ENCODE data around the gene MBD4.
"Not testable (repeated sequence)": the region's sequence is repeated elsewhere in the genome, so short reads cannot be mapped to it uniquely, and the experiment has no call there.

Gene MBD4

GRCh38 chr3:129387487-129387886 is 52.3 kb downstream of the MBD4 start:
- in situ Hi-C loops (cut with HindIII; ENCODE audit: low sequenced_read_pairs), result no loop called here

GRCh38 chr3:129386984-129387383 is 52.8 kb downstream of the MBD4 start:
- TF ChIP-seq CTCF (IDR thresholded peaks at IDR 0.05; ENCODE audit: low read depth, low read length), result no peak
- no peak overlapping the region for H3K4me3 ChIP-seq (ENCODE audit: low read depth, low read length)
- in situ Hi-C loops (cut with HindIII; ENCODE audit: low sequenced_read_pairs), result no loop called here
- DNase-seq (ENCODE audit: low read depth, low spot score), result no peak

More at GRCh38 chr3:129387487-129387886, 52.3 kb downstream of the MBD4 start:
- TF ChIP-seq CTCF (IDR thresholded peaks at IDR 0.05; ENCODE audit: low read depth, low read length), result no peak
- H3K4me3 ChIP-seq (ENCODE audit: low read depth, low read length), result no peak overlapping the region
- DNase-seq (ENCODE audit: low read depth, low spot score), result no peak

GRCh38 chr3:129385507-129385906 is 54.2 kb downstream of the MBD4 start:
- H3K4me3 ChIP-seq (ENCODE audit: low read depth, low read length); DNase-seq (ENCODE audit: low read depth, low spot score); in situ Hi-C loops (cut with HindIII; ENCODE audit: low sequenced_read_pairs): not testable (repeated sequence)

GRCh38 chr3:129384594-129385323 is 55.0 kb downstream of the MBD4 start:
- H3K4me3 ChIP-seq (ENCODE audit: low read depth, low read length), result no peak overlapping the region
- in situ Hi-C loops (cut with HindIII; ENCODE audit: low sequenced_read_pairs), result no loop called here
- TF ChIP-seq CTCF (IDR thresholded peaks at IDR 0.05; ENCODE audit: low read depth, low read length), result no peak
- DNase-seq (ENCODE audit: low read depth, low spot score), result no peak

- in situ Hi-C loops (cut with HindIII; ENCODE audit: low sequenced_read_pairs); DNase-seq (ENCODE audit: low read depth, low spot score); H3K4me3 ChIP-seq (ENCODE audit: low read depth, low read length): not testable (repeated sequence)
Measured at GRCh38 chr3:129384103-129384502, 55.6 kb downstream of the MBD4 start.

GRCh38 chr3:129383292-129383860 is 56.4 kb downstream of the MBD4 start:
- TF ChIP-seq CTCF (IDR thresholded peaks at IDR 0.05; ENCODE audit: low read depth, low read length), result peak; percentile 92
- DNase-seq (ENCODE audit: low read depth, low spot score), result peak; percentile 68
- in situ Hi-C loops (cut with HindIII; ENCODE audit: low sequenced_read_pairs), result no loop called here
- H3K4me3 ChIP-seq (ENCODE audit: low read depth, low read length), result no peak overlapping the region

GRCh38 chr3:129382366-129382765 is 57.4 kb downstream of the MBD4 start:
- no peak for DNase-seq (ENCODE audit: low read depth, low spot score)
- no peak overlapping the region for H3K4me3 ChIP-seq (ENCODE audit: low read depth, low read length)
- no peak for TF ChIP-seq CTCF (IDR thresholded peaks at IDR 0.05; ENCODE audit: low read depth, low read length)
- in situ Hi-C loops (cut with HindIII; ENCODE audit: low sequenced_read_pairs), result no loop called here
